Measurements from ENCODE around the gene PNMT.

PNMT gene

GRCh38 chr17:39633570-39634183 is 34.6 kb upstream of the PNMT start:
- DNase-seq: no peak

- DNase-seq: peak; percentile 23 to 47
Measured at GRCh38 chr17:39634384-39634871, 33.8 kb upstream of the PNMT start.

- DNase-seq: no peak
Measured at GRCh38 chr17:39635614-39636176, 32.6 kb upstream of the PNMT start.

- DNase-seq: no peak
Measured at GRCh38 chr17:39636587-39636926, 31.7 kb upstream of the PNMT start.

GRCh38 chr17:39636927-39637736 is 31.1 kb upstream of the PNMT start, which contains the start of gene STARD3:
TSS of gene STARD3 (plus strand) at chr17:39637144. CDS start at chr17:39653532, 16,388 bp downstream.
- peak; percentile 68 to 86 for DNase-seq

- no peak for DNase-seq
Measured at GRCh38 chr17:39638317-39638716, 29.9 kb upstream of the PNMT start.

- no peak for DNase-seq
Measured at GRCh38 chr17:39639043-39639442, 29.2 kb upstream of the PNMT start.

GRCh38 chr17:39639566-39640458 is 28.4 kb upstream of the PNMT start:
- DNase-seq: no peak

GRCh38 chr17:39640591-39641031 is 27.6 kb upstream of the PNMT start:
- DNase-seq: no peak

- DNase-seq: no peak
Measured at GRCh38 chr17:39641097-39641496, 27.2 kb upstream of the PNMT start.

GRCh38 chr17:39641883-39642282 is 26.4 kb upstream of the PNMT start:
- no peak for DNase-seq

GRCh38 chr17:39642291-39643074 is 25.8 kb upstream of the PNMT start:
- DNase-seq: no peak

- no peak for DNase-seq
Measured at GRCh38 chr17:39643271-39643670, 25.0 kb upstream of the PNMT start.

- no peak for DNase-seq
Measured at GRCh38 chr17:39647256-39647655, 21.0 kb upstream of the PNMT start.

- DNase-seq: no peak
Measured at GRCh38 chr17:39648616-39649366, 19.5 kb upstream of the PNMT start.

GRCh38 chr17:39650121-39650579 is 18.1 kb upstream of the PNMT start:
- no peak for DNase-seq

GRCh38 chr17:39651923-39652586 is 16.2 kb upstream of the PNMT start:
- DNase-seq: no peak

- no peak for DNase-seq
Measured at GRCh38 chr17:39652587-39653315, 15.5 kb upstream of the PNMT start.

- DNase-seq: no peak
Measured at GRCh38 chr17:39653316-39653661, 15.0 kb upstream of the PNMT start.

Measured in NCI-H524 (cell line).